ENCODE data around the gene MOCS3.

Gene MOCS3

DNA sequence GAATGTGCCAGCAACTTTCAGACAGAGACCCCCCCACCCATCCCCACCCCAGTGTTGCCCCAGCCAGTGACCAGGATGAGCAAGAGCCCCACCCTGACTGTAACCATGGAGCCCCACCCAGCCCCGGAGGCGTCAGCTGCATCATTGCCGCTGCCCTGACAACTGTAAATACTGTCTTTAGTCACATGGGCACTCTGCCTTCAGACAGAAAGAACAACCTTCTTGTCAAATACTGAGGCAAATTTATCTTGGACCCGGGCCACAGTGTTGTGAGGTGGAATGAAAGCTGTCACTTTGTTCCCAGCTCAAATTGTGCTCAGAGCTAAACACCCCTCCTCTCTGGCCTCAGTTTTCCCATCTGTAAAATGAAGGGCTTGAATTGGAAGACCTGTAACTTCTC, 23.7 kb downstream of the MOCS3 start:
- no peak for DNase-seq (ENCODE audit: low spot score)

DNA sequence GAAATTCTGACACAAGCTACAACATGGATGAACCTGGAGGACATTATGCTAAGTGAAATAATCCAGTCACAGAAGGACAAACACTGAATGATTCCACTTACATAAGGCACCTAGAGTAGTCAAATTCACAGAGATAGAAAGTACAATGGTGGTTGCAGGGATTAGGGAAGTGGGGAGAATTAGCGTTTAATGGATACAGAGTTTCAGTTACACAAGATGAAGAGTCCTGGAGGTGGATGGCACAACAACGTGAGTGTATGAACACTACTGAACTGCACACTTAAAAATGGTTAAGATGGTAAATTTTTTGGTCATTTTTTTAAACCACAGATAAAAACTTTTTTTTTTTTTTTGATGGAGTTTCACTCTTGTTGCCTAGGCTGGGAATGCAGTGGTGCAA, 24.7 kb downstream of the MOCS3 start:
- DNase-seq (ENCODE audit: low spot score) = no peak

DNA sequence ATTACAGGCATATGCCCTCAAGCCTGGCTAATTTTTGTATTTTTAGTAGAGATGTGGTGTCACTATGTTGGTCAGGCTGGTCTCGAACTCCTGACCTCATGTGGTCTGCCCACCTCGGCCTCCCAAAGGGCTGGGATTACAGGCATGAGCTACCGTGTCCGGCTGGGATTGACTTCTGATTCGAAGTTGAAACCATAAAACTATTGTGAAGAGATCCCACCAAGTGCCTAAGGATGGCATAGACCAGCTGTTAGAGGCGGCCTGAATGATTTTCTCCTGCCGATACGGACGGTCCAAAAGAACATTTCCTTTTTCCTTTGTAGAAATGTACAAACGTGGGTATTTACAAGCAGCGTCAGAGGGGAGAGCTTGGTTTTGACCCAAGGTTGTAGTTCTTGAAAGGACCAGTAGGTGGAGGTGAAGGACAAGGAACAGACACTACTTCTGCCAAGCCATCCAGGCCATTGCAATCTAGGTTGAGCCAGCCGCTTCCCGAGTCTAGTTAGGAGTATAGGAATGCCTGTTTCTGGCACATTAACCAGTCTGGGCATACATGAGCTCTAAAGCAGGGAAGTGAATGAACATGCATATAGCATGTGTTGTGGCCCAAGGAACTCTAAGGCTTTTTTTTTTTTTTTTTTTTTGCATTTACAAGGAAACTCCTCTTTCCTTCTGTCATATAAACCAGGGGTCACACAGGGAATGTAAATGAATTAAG, 29.0 kb downstream of the MOCS3 start:
- peak; percentile 71 for DNase-seq (ENCODE audit: low spot score)

DNA sequence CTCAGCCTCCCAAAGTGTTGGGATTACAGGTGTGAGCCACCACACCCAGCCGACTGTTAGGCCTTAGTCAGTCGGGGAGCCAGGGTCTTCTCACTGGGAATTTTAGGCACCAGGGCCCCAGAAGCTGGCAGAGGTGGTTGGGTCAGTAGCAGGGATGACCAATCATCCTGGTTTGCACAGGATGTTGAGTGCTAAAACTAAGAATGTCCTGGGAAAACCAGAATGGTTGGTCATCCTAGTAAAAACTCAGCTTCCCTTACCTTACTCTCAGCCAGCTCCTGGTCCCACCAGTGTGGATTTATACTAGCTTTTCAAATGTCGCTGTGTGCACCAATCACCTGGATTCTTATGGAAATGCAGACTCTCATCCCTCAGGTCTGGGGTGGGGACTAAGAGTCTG, 32.5 kb downstream of the MOCS3 start:
- DNase-seq (ENCODE audit: low spot score) = no peak

DNA sequence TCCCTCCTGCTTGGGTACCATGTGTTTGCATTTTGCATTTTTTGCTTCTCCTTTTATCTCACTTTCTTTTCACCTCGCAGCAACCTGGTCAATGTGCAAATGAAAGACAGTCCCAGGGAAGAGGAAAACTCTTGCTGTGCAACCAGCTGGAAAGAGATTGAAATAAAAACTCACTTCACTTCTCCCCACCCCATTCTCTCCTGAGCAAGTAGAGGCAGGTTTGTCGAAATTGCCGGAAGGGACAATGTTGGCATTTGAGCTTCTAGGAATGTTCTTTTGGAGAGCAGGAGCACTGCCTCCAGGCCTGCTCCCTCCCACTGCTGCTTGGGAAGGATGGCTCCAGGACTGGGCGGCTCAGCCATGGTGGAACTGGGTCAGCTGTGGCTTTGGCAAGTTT, 33.7 kb downstream of the MOCS3 start:
- DNase-seq (ENCODE audit: low spot score) = no peak

DNA sequence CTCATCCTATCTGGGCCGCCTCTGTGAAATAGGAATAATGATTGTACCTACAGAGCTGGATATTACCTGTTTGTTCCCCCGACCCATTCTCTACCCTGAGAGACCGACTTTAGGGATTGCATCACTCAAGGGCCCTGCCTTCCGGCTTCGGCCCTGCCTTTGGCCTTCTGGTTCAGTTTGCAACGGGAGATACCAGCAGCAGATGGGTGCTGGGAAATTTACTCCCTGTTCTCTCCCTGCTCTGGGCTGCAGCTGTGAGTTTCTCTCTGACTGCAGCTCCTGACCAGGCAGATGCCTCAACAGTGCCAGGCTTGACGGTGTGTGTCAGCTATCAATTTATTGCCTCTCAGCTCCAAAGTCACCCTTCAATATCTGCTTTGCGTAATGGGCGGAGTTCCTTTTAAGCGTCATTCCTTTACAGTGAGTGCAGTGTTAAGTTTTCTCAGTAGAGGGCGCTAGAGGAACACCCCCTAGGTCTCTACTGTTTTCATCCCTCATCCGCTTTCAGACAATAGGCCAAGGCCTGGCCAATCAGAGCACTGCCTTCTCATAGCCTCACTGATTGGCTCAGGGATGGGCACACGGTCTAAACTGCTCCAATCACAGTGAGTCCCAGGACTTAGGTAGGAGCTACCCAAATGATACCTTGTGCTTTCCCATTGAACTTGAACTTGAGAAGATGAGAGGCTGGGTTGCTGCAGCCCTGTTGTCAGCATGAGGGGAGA, 34.3 kb downstream of the MOCS3 start:
- no peak for DNase-seq (ENCODE audit: low spot score)

DNA sequence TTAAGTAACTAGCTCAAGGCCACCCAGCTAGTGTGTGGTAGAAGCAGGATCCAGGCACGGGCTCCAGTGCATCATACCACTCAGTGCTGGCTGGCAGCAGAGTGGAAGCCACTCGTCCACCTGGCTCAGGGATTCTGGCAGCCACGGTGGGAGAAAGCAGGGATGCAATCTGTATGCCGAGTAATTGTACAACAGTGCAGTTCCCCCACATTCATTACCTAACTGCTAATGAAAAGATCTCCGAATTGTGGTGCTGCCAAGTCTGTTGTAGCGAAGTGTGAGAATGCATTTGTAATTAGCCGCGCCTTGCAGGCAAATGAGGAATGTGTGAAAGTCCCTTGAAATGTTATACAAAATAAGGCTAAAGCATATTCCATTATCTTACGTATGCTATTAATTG, 35.3 kb downstream of the MOCS3 start:
- DNase-seq (ENCODE audit: low spot score) = no peak

DNA sequence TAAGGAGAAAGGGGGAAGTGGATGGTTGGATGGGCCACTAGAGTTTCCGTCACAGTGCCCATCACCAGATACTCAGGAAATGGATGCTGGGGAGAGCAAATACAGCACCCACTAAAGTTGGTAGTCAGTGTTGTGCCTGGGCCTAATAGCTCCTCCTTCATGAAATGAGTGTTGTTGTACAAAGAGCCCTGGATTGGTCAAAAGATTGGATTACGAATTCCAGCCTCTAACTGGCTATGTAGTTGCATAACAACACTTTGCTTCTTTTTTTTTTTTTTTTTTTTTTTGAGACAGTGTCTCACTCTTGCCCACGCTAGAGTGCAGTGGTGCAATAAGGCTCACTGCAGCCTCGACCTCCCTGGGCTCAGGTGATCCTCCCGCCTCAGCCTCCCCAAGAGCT, 36.9 kb downstream of the MOCS3 start:
- DNase-seq (ENCODE audit: low spot score) = no peak

DNA sequence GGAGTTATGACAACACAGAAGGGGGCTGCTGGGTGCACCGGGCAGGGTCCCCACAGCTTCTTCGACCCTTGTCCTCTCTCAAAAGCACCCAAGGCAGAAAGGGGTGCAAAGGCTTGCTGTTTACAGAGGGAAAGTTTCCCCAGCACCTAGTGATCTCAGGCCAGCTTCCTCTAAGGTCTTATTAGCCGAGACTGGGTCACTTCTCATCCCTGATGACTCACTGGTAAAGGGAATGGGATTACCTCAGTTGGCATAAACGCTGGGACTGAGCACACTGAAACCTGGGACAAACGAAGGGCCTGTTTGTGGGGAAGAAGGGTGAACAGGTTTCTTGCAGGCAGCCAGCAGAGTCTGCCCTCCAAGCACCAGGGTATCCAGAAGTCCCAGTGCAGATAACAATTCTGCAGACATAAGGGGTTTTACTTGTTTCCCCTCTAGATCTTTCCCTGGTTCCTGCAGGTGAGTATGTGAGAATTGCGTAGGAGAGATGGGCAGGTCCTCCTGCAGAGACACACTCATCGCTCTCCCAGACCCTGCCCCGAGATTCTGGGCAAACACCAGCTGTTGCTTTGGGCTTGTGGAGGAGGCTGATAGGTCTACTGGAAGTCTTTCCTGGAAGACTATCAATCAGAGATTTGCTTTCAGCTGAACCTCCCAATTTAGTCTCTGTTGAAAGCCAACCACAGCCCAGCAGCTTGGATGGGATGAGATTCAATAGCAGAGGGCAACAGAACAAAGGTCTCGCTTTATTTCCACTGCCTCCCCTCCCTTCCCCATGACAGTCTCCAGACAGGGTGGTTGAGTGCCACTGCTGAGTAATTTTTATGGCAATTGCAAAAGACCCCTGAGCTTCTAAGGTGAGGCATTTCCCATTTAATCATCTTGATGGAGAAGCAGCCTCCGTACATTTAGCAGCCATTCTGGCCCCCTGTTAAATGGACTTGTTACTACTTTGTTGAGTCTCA, 38.6 kb downstream of the MOCS3 start:
- no peak for DNase-seq (ENCODE audit: low spot score)

DNA sequence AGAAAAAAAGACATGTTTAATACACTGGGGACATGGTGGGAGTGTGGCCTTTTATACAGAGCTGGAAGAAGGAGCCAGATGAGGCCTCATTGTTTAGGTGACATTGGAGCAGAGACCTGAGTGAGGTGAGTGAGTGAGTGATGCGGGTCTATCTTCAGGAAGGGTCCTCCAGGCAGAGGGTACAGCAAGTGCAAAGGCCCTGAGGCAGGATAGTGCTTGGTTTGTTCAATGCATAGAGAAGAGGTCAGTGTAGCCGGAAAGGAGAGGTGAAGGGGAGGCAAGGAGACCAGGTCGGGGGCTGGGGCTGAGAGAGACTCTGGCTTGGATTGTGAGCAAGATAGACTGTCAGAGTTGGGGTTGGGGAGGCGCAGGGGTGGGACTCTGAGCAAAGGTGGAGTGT, 40.7 kb downstream of the MOCS3 start:
- no peak for DNase-seq (ENCODE audit: low spot score)

DNA sequence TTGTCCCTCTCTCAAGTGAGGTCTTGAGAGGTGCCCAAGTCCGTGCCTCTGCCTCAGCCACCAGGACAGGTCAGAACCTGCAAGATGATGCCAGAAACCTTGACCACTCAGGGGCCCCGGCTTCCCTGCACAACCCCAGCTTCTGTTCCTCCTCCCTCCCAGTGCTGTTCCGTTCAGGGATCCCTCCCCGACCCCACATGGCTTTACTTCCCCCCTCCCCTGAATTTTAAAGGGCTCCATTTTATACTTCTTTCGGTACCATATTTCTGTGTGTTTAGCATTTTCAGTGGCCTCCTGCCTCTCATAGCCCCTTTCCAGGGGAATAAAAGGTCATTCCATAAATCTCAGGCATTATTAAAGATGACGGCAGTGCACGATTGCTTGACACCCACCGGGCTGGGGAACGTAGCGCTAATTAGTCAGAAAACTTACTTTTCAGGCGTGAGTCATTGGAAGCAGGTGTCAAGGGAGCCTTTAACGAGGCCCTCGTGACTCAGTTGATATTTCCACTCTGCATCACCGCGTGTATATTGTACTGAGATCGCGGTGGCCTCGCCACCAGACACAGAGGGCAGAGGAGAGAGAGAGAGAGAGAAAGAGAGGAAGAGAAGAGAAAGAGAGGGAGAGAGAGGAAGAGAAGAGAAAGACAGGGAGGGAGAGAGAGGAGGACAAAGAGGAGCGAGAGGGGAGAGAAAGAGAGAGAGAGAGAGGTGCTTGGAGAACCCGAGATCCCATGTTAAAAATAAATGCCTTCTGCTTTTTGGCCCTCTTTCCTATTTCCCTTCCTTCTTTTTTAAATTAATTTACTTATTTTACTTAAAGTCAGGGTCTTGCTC, 43.0 kb downstream of the MOCS3 start:
- no peak for DNase-seq (ENCODE audit: low spot score)

DNA sequence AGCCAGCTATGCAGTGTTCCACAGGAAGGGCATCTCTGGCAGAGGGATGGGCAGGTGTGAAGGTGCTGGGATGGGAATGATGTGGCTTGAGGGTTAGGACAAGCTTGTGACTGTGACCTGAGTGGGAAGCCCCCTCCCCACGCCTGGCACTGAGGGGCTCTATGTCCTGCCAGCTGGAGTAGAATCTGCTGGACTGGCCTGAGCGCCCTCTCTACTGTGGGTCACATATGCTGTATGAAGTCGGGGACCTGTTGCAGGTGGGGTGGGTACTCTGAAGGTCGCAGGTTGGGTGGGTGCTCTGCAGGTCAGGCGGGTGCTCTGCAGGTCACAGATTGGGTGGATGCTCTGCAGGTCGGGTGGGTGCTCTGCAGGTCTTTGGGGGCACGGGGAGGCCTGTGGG, 44.0 kb downstream of the MOCS3 start:
- DNase-seq (ENCODE audit: low spot score) = no peak

DNA sequence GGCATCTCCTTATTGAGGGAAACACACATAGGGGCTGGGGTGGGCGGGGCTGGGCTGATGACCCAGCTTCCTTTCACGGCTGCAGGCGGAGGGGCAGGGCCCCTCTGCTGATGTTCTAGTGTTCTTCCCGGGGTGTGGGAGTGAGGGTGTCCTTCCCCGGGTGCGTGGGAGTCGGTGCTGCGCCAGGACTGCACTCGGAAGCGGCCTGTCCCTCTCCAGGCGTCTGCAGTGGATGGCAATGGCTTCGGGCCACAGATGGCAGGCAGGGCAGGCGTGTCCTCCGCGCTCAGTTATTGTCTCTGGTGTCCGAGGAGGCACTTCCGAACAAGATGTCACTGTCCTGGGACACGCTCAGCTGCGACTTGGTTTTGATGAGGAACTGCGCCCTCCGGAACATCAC, 45.1 kb downstream of the MOCS3 start:
- no peak for DNase-seq (ENCODE audit: low spot score)

DNA sequence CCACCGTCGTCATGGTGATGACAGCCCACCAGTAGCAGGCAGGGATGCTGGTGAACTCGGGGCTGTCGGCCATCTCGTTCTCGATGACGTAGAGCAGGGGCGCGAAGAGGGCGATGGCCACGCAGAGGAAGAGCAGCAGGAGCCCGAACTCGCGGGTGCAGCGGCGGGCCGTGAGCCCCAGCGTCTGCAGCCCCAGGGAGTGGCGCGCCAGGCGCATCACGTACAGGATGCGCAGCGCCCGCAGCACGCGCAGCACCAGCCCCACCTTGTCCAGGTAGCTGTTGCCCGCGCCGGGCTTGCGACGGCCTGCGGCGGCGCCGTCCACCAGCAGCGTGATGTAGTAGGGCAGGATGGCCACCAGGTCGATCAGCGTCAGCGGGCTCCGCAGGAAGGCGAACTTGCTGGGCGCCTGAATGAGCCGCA, 45.7 kb downstream of the MOCS3 start:
- no peak for DNase-seq (ENCODE audit: low spot score)

DNA sequence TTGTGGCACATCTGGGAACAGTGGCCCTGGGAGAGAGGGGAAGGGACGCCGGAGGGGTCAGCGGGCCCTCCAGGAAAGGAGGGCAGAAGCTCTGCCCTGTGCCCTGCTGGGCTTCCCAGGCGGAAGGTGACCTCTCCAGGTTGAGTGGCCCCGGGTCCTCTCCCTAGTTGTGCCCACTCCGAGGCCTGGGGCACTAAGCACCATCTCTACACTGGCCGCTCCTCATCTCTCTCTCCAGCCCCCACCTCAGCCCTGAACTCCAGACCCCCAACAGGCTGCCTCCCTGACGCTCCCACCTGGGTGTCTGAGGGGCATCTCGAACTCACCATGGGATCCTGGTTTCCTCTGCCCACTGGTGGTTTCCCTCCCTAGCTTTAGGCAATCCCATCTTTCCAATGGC, 46.2 kb downstream of the MOCS3 start:
- DNase-seq (ENCODE audit: low spot score) = no peak

DNA sequence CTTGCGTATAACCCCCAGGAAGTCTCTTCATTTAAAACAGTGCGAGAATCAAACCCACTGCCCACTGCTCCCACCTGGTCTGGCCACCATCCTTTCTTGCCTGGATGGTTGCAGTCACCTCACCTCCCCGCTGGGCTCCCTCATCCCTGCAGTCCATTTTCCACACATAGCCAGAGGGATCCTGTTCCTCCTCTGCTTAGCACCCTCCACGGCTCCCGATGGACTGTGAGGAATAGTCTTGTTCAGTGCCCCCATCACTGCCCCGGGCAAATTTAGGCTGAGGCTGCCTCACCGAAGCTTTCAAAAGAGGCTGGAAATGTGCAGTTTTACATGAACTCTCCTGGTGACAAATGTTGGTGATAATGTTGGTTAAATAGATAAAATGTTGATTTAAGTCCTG, 46.6 kb downstream of the MOCS3 start:
- no peak for DNase-seq (ENCODE audit: low spot score)

DNA sequence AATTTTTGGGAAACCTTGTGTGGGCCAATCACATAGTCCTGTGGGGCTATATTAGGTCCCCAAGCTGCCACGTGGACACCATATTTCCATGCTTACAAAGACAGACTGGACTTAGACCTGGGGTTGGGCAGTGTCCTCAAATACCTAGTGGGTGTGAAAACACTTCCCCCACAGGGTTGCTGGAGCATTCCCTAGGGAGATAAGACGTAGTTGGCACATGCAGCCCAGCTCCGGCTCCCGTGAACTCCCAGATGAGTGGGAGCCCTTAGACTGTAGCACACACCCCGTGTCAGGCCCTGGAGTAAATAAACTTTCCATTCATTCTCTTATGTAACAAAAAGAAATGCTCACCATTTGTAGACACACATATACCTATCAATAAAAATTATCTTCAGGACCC, 50.1 kb downstream of the MOCS3 start:
- no peak for DNase-seq (ENCODE audit: low spot score)

DNA sequence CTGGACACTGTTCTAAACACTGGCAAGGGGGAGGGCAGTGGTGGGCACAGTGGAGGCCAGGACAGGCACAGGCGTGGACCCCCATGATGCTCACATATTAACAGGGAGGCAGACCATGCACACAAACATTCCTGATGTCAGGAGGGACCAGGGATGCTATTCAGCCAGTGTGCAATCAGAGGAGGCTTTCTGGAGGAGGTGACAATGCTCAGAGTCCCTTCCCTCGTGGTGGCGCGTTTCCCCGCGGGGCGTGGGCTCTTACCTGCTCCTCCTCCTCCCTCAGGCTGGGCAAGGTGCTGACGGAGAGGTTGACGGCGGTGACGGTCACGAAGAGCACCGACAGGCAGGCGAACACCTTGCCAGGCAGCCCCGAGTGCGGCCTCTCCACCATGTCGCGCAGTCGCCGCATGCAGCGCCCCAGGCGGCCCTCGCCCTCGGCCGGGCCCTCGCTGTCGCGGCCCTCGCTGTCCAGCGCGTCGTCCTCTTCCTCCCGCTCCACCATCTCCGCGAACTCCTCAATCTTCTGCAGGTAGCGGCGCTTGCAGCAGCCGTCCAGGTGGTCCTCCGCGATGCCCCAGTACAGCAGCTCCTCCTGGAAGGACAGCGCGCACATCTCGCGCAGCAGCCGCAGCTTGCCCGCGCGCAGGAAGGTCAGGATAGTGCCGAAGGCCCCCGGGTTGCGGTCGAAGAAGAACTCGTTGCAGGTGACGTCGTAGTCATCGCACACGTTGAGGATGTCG, 50.9 kb downstream of the MOCS3 start:
- no peak for DNase-seq (ENCODE audit: low spot score)

DNA sequence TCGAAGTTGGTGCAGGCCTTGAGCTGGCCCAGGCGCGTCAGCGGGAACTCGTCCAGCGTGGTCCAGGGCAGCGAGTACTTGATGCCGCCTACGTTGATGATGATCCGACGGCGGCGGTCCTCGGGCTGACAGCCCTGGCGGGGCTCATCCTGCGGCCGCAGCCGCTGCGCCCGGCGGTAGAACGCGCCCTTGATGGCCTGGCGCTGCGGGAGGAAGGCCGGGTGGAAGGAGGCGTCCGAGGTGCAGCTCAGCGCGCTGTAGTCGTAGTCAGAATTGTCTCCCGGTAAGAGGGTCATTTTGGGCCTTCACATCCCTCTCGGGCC, 51.4 kb downstream of the MOCS3 start:
- DNase-seq (ENCODE audit: low spot score) = no peak

DNA sequence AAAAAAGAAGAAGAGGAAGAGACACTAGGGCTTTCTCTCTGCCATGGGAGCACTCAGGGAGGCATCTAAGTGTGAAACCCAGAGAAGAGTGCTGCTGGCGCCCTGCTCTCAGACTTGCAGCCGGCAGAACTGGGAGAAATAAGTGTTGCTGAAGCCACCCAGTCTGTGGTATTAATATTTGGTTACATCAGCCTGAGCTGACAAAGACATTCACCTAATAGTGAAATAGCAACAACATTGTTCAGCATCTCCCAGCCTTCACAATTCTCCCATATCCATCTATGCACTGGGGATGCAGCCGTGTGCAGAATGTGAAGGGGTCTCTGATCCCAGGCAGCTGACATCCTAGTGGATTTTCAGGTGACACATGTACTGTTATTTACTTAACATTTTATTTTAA, 52.3 kb downstream of the MOCS3 start:
- no peak for DNase-seq (ENCODE audit: low spot score)

DNA sequence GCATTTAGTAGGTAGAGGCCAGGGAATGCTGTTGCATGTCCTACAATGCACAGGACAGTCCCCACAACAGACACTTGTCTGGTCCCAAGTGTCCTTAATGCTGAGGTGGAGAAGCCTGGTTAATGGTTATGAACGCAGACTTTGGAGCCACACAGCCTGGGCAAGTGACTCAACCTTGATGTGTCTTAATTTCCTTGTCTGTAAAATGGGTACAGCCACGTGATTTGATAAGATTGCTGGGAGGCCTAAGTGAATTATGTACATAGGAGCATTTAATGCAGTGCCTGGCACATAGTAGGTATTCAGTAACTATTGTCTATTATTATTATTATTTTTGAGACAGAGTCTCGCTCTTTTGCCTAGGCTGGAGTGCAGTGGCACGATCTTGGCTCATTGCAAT, 52.9 kb downstream of the MOCS3 start:
- DNase-seq (ENCODE audit: low spot score) = no peak

All from putamen (tissue), 1 donor.